Measurements from ENCODE around the gene MYLK4. TPM values are rescaled to one million over a fixed set of nuclear protein-coding genes. Genes with fewer than 3 reads are reported as not detected.

Gene MYLK4
- total and polyA plus RNA-seq, 2 experiments from 2014 or later = 0.29 to 0.43 TPM

- H3K4me3 ChIP-seq = no peak overlapping the region
- no peak overlapping the region for H3K4me2 ChIP-seq
- no peaks in the 10 kb centered on the region for H4K20me1 ChIP-seq (ENCODE audit: insufficient read depth, poor library complexity, severe bottlenecking)
- no peaks in the 10 kb centered on the region for H3K79me2 ChIP-seq
- no peak overlapping the region for H2AFZ ChIP-seq
- H3K27ac ChIP-seq = no peak overlapping the region
- no peaks in the 10 kb centered on the region for H3K4me1 ChIP-seq (ENCODE audit: insufficient read depth)
- H3K9me2 ChIP-seq (replicated peaks; ENCODE audit: insufficient read depth) = no peaks in the 10 kb centered on the region
- H3K36me3 ChIP-seq (replicated peaks; ENCODE audit: insufficient read depth, low read depth) = no peaks in the 10 kb centered on the region
- no peaks in the 10 kb centered on the region for H3K9me3 ChIP-seq (ENCODE audit: low read depth)
- TF ChIP-seq CTCF (IDR thresholded peaks at IDR 0.05; ENCODE audit: poor library complexity) (no peak), EZH2 (IDR thresholded peaks at IDR 0.05; ENCODE audit: borderline replicate concordance) (no peak), EZH2phosphoT487 (IDR thresholded peaks at IDR 0.05; ENCODE audit: low read depth, severe bottlenecking, unreplicated experiment) (no peak)
- no peak for DNase-seq (ENCODE audit: low spot score)
- no peaks in the 10 kb centered on the region for H3K27me3 ChIP-seq
- 87% methylated on average over 22 of the region's 22 CpGs for WGBS (ENCODE audit: low lambda C conversion rate, missing lambda C conversion rate)
These were observed 16.8 kb downstream of the MYLK4 start for GRCh38 chr6:2733736-2734480.

DNA sequence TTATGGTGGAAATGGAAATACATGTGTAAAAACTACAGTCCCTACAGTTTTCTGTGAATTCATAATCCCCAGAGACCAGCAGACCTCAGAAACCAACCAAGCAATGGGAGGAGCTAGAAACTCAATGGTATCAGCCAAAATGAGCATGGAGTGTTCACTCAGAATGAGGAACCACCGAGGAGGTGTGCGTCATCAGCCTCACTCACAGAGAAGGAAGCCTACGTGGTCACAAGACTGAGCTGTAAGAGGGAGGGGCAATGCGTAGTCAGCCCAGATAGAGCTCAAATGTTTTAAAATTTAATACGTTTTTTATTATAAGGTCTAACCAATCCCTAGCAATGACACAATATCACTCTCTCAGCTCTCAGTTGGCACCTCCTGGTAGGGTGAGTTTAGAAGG is 17.4 kb downstream of the MYLK4 start:
- Histone ChIP-seq H3K4me2 (no peak overlapping the region), H3K9me3 (ENCODE audit: low read depth) (no peaks in the 10 kb centered on the region), H4K20me1 (ENCODE audit: insufficient read depth, poor library complexity, severe bottlenecking) (no peaks in the 10 kb centered on the region), H3K79me2 (no peaks in the 10 kb centered on the region), H3K27me3 (no peaks in the 10 kb centered on the region), H3K9me2 (replicated peaks; ENCODE audit: insufficient read depth) (no peaks in the 10 kb centered on the region), H3K4me3 (no peak overlapping the region), H3K36me3 (replicated peaks; ENCODE audit: insufficient read depth, low read depth) (no peaks in the 10 kb centered on the region), H2AFZ (no peak overlapping the region), H3K27ac (no peak overlapping the region), H3K4me1 (ENCODE audit: insufficient read depth) (no peaks in the 10 kb centered on the region)
- no peak for DNase-seq (ENCODE audit: low spot score)
- 97% methylated on average over 5 of the region's 5 CpGs for WGBS (ENCODE audit: low lambda C conversion rate, missing lambda C conversion rate)
- no peak for TF ChIP-seq EZH2 (IDR thresholded peaks at IDR 0.05; ENCODE audit: borderline replicate concordance)
- TF ChIP-seq EZH2phosphoT487 (IDR thresholded peaks at IDR 0.05; ENCODE audit: low read depth, severe bottlenecking, unreplicated experiment) = no peak
- no peak for TF ChIP-seq CTCF (IDR thresholded peaks at IDR 0.05; ENCODE audit: poor library complexity)

DNA sequence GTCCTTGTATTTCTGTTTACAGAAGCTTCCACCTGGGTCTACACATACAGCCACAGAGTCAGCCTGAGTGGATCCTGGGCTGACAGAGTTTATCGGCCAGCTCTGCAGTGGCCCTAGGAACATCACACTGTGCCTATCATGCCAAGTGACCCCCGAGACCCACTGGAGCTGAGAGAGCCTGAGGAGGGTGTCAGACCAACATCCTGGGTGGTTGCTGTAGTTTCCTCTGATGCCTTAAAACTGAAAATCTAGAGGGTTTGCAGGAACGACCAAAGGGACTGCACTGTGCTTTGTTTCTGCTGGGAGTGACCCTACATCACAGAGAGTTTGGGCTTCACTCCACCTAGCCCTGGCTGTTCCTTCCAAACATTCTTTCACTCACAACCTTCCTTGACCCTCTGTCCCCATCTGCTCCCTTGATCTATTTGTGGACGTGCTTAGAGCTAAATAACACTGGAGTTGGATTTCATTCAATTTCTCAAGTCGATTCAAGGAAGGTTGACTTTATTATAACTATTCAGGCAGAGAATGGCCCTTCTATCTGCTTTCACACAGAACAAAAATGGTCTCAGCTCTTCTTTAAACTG is 18.1 kb downstream of the MYLK4 start:
- TF ChIP-seq CTCF (IDR thresholded peaks at IDR 0.05; ENCODE audit: poor library complexity) (no peak), EZH2phosphoT487 (IDR thresholded peaks at IDR 0.05; ENCODE audit: low read depth, severe bottlenecking, unreplicated experiment) (no peak), EZH2 (IDR thresholded peaks at IDR 0.05; ENCODE audit: borderline replicate concordance) (no peak)
- H4K20me1 ChIP-seq (ENCODE audit: insufficient read depth, poor library complexity, severe bottlenecking) = no peaks in the 10 kb centered on the region
- H3K9me2 ChIP-seq (replicated peaks; ENCODE audit: insufficient read depth) = no peaks in the 10 kb centered on the region
- no peak overlapping the region for H3K4me3 ChIP-seq
- no peak overlapping the region for H2AFZ ChIP-seq
- DNase-seq (ENCODE audit: low spot score) = no peak
- no peaks in the 10 kb centered on the region for H3K4me1 ChIP-seq (ENCODE audit: insufficient read depth)
- H3K36me3 ChIP-seq (replicated peaks; ENCODE audit: insufficient read depth, low read depth) = no peaks in the 10 kb centered on the region
- H3K4me2 ChIP-seq = no peak overlapping the region
- no peak overlapping the region for H3K27ac ChIP-seq
- H3K9me3 ChIP-seq (ENCODE audit: low read depth) = no peaks in the 10 kb centered on the region
- no peaks in the 10 kb centered on the region for H3K79me2 ChIP-seq
- H3K27me3 ChIP-seq = no peaks in the 10 kb centered on the region
- 55% methylated on average over 5 of the region's 5 CpGs for WGBS (ENCODE audit: low lambda C conversion rate, missing lambda C conversion rate)
